ENCODE data around the gene ENTR1.
"Not testable (repeated sequence)": the region's sequence is repeated elsewhere in the genome, so short reads cannot be mapped to it uniquely, and the experiment has no call there.

ENTR1 gene

GRCh38 chr9:136438548-136439480 is 28.4 kb upstream of the ENTR1 start:
- DNase-seq = peak; percentile 53

DNA sequence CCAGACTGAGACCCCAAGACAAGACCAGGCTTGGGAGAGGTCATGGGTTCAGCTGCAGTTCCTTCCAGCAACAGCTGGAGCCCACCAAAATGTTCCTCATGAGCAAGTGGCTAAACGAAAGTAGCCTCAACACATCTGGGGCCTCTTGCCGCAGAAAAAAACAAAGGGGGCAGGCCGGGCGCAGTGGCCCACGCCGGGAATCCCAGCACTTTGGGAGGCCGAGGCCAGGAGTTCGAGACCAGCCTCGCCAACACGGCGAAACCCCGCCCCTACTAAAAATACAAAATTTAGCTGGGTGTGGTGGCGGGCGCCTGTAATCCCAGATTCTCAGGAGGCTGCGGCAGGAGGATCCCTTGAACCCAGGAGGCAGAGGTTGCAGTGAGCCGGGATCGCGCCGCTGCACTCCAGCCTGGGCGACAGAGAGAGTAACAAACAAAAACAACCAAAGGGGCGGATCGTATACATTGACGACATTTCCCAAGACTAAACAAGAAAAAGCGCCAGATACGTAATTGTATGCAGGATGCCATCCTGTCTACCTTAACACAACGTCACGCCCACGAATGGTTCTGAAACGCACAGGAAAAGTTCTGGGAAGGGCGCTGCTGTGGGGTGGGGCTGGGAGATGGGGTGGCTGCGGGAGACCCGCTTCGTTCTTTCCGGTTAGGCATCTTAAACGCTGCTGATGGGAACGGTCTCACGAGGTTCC is 27.6 kb upstream of the ENTR1 start:
- no peak for DNase-seq

- DNase-seq = no peak
Observed at GRCh38 chr9:136437430-136437829, 27.0 kb upstream of the ENTR1 start.

DNA sequence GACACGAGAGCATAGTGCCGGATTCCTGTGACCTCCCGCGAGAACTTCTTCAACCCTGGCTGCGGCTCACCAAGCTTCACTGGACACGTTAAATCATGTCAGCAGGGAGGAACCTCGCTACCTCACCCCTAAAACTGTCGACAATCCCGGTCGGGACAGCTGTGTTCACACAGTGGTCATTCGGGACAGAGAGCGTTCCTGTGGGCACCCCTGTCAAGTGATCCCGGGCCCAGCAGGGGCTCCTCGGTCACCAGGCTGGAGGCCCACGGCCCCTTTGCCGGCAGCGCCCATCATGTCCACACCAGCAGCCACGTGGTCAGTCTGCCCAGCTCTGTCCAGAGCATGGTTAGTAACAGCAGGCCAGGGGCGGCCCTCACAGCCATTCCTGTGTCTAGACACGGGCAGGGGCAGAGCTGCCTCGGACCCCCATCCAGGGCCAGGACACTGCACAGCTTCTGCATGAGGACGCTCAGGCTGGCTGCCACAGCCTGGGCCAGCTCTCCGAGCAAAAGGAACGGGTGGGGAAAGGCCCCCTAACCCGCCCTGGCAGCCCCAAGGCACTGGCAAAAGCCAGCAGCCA is 25.7 kb upstream of the ENTR1 start:
- DNase-seq = no peak

DNA sequence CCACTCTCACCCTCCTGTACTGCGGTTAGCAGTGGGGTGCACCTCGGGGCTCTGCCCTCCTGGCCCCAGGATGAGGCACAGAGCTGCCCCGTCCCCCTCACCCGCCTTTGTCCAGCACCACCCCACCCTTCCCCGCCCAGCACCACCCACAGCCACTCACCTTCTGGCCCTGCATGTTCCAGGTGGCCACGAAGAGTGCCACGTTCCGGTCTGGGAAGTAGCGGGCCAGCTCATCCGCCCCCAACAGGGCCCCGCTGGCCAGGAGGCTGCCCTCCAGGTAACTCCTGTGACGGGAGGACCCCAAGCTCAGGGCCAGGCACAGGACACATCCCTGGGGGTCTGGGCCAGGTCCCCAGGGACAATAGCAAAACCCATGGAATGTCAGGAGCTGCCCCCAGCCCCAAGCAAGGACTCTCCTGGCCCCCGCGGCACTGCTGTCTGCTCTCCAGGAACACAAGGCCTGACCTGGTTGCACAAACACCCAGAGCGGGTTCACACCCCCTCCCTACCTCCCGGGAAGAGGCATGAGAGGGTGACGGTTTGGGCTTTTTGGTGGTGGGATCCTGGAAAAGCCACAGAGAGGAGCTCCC is 24.3 kb upstream of the ENTR1 start:
- no peak for DNase-seq

DNA sequence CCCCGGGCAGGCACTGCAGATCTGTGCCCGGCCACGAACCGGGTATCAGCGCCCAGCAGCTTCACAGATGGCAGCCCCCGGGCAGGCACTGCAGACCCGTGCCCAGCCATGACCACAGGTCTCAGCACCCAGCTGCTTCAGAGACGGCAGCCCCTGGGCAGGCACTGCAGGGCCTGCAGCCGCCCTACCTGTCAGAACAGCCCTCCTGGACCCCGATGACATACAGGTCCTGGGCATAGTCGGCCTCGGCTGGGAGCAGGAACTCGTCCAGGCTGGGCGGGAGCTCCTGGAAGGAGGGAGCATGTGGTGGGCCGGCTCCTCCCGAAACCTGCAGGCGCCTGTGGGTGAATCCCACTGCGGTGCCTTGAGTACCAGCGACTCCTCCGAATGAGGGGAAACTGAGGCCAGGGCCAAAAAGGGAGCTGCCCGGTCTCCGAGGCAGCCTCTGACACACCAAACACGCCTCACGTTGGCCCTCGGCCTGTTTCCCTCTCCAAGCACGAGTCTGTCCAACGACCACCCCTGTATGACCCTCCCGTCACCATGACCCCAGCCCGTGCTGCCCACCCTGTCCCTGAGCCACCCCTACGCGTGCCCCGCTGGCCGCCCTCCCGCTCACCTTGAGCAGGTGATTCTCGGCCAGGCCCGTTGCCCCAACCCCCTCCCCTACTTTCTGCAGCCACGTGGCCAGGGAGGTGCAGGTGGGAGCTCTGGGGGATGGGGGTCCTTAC is 23.6 kb upstream of the ENTR1 start:
- DNase-seq = no peak

DNA sequence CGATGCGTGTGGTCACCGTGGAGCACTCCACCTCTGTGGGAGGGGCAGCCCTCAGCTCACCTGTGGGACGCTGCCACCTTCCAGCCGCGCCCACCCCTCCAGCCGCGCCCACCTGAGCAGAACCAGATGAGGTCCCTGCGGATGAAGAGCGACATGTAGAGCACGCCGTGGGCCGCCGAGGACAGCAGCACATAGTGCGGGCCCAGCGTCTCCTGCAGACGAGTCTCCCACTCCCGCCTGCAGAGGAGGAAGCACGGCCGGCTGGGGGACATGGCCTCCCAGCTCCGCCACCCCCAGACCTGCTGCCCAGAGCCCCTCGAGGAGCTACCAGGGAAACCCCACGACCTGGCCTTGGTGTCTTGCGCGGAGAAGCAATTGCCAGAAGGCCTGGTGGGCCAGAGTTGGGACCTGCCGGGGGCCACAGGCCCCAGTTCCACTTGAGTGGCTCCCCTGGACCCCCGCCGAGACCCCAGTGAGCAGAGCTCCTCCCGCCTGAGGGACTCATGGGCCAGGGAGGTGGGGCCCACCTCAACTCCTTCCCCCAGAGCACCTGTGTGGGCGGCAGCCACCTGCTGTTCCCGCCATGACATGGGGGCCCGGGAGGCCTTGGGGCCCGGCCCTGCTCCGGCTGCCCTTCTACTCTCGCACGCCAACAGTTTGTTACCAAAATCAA is 22.8 kb upstream of the ENTR1 start:
- DNase-seq = no peak

DNA sequence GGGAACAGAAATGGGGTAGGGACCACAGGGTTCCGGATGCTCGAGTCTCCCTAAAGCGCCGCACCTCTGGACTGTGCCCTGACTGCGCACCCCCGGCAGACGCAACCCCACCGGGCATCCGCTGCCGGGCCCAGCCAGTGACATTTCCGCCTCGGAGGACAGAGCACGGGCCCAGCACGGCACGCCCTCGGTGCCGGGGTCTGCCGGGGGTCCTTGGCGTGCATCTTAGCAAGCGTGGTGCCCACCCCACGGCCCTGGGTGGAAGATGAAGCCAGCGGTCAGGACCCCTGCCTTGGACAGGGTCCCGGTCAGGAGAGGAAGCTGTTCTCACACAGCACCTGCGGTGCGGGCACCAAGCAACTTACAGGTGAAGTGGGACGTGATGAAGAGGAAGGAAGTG is 22.2 kb upstream of the ENTR1 start:
- no peak for DNase-seq

DNA sequence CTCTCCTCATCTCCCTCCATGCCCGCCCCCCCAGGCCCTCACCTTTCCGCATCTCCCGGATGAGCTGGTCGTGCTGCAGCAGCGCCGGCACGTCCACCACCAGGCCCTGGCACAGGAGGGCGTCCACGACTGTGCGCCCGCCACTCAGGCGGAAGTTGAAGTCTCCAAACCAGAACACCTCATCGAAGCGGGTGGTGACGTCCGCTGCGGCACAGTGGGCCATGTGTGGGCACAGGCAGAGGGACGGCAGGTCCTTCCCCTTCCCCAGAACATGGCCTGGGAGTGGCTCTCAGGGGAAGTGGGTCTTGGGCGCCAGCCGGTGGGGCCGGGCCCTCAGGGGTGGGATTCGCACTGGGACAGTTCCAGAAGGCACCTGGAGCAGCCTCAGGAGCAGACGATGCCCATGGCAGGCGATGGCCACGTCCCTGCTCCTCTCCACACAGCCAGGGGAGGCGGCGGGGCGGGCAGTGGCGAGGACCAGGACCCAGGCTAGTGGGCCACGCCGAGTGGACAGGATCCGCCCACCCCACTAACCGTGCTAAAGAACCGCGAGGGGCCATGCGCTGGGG is 21.5 kb upstream of the ENTR1 start:
- no peak for DNase-seq

- DNase-seq = no peak
Observed at GRCh38 chr9:136430588-136431234, 20.3 kb upstream of the ENTR1 start.

DNA sequence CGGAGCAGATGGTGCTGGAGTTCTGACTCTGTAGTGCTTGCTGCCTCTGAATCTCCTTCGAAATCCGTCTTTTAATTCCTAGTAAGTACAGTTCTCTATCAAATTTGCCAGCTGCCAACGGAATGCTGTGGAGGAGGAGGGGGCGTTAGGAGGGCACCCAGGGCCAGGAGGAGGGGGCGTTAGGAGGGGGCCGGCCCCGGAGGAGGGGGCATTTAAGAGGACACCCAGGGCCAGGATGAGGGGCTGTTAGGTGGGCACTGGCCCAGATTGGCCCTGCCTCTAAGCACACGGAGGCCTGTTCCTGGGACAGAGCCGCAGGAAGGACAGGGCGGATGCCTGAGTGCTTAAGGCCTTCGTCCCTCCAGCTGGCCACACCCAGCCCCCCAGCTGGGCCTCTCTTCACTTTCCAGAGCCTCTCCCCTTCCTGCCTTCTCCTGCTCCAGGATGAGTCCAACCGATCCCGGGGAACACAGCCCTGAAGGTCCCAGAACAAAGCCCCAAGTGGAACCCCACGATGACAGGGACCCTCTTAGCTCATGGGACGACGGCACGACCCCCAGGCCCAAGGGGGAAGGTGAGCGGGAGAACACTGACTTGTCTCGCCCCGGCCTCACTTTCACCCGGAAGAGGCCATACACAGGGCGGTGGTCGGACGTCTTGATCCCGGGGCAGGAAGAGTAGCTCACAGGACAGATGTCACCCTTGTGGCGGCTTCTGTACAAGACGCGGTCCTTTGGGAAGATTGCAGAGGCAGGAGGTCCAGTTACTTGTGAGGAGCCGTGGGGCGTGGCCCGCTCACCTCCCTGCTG is 19.5 kb upstream of the ENTR1 start:
- DNase-seq = no peak

GRCh38 chr9:136429075-136429628 is 18.7 kb upstream of the ENTR1 start:
- DNase-seq = no peak

- DNase-seq = no peak
Observed at GRCh38 chr9:136426787-136427186, 16.4 kb upstream of the ENTR1 start.

- DNase-seq = not testable (repeated sequence)
Observed at GRCh38 chr9:136425367-136425766, 15.0 kb upstream of the ENTR1 start.

- DNase-seq = no peak
Observed at GRCh38 chr9:136424750-136425362, 14.4 kb upstream of the ENTR1 start.

DNA sequence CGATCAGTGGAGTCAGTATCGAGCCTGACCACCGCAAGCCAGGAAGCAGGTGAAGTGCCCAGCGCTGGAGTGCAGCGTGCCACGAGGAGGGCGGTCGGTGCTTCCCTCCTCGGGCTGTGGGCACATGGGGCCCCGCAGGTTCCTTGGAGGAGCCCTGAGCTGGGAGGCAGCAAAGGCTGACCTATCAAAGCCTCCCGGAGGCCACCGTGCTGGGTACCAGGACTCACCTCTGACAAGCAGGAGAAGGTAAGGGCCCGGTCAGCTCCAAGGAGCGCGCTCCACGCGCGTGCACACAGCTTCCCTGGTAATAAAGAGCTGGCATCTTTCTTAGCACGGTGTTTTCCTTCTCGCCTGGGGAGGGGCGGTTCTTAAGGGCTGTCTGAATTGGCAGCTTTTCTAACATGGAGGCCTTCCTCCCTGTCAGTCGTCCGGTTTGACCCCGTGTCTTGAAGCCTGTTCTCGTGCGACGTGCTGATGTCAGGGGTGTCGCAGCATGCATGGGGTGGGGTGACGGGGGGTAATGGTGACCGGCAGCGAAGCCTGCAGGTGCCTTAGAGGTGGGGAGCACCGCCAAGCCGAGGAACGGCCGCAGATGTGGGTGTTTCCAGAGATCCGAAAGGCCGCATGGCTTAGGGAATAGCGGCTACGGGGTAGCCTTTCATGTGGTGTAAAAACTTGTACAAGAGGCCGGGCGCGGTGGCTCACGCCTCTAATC is 13.2 kb upstream of the ENTR1 start:
- DNase-seq = no peak

- DNase-seq = no peak
Observed at GRCh38 chr9:136422876-136423275, 12.5 kb upstream of the ENTR1 start.

- DNase-seq = no peak
Observed at GRCh38 chr9:136421791-136422190, 11.4 kb upstream of the ENTR1 start.

GRCh38 chr9:136419092-136419420 is 8.6 kb upstream of the ENTR1 start:
- no peak for DNase-seq

Measured in T-helper 9 cell (primary cell).